ENCODE measurements around the gene SIRT4. TPM values are rescaled to one million over a fixed set of nuclear protein-coding genes. Genes with fewer than 3 reads are reported as not detected.

The SIRT4 gene
- total RNA-seq, 3 donors from 2014 or later: 0.98 to 3.1 (median 1.6) TPM

GRCh38 chr12:120292661-120293531, 9.2 kb upstream of the SIRT4 start, which contains the start of gene RNU4-1:
RNU4-1 (minus strand) TSS chr12:120293237.
- H3K27me3 ChIP-seq: no peaks in the 10 kb centered on the region
- intact Hi-C loops (cut with DNase I; ENCODE audit: low total_unique reads): no loop called here
- peak; percentile 65 to 76 for DNase-seq (ENCODE audit: low spot score in 2 of 2)
- no peaks in the 10 kb centered on the region for H3K9me3 ChIP-seq
- peak within 1 kb of the TSS; percentile 98 to 99 for H3K27ac ChIP-seq
- peak within 1 kb of the TSS; percentile 43 to 71 (median 66) for H3K4me3 ChIP-seq
- TF ChIP-seq POLR2A (IDR thresholded peaks at IDR 0.05): peak; percentile 58
- peak; percentile 81 to 99 (median 83) for TF ChIP-seq POLR2AphosphoS5 (IDR thresholded peaks at IDR 0.05)
- TF ChIP-seq CTCF (IDR thresholded peaks at IDR 0.05): no peak
- no peaks in the 10 kb centered on the region for H3K36me3 ChIP-seq
- no peaks in the 10 kb centered on the region for H3K4me1 ChIP-seq

GRCh38 chr12:120314220-120314619, 12.1 kb downstream of the SIRT4 start:
- no peak for DNase-seq (ENCODE audit: low spot score in 2 of 2)
- intact Hi-C loops (cut with DNase I; ENCODE audit: low total_unique reads): no loop called here

GRCh38 chr12:120316798-120317223, 14.7 kb downstream of the SIRT4 start:
- Histone ChIP-seq H3K36me3 (no peaks in the 10 kb centered on the region), H3K27ac (peak overlapping the region; percentile 92 to 95), H3K4me1 (no peaks in the 10 kb centered on the region), H3K9me3 (no peaks in the 10 kb centered on the region), H3K27me3 (no peaks in the 10 kb centered on the region), H3K4me3 (peak overlapping the region; percentile 54 to 74 (median 64))
- intact Hi-C loops (cut with DNase I; ENCODE audit: low total_unique reads): no loop called here
- TF ChIP-seq POLR2AphosphoS5 (IDR thresholded peaks at IDR 0.05) (no peak), POLR2A (IDR thresholded peaks at IDR 0.05) (no peak), CTCF (IDR thresholded peaks at IDR 0.05) (no peak)
- no peak for DNase-seq (ENCODE audit: low spot score in 2 of 2)

More at GRCh38 chr12:120314220-120314619, 12.1 kb downstream of the SIRT4 start:
- H3K27ac ChIP-seq: no peak overlapping the region
- TF ChIP-seq POLR2AphosphoS5 (IDR thresholded peaks at IDR 0.05) (no peak), CTCF (IDR thresholded peaks at IDR 0.05) (no peak), POLR2A (IDR thresholded peaks at IDR 0.05) (no peak)
- no peaks in the 10 kb centered on the region for H3K36me3 ChIP-seq
- no peaks in the 10 kb centered on the region for H3K27me3 ChIP-seq
- no peaks in the 10 kb centered on the region for H3K9me3 ChIP-seq
- H3K4me3 ChIP-seq: no peak overlapping the region
- no peaks in the 10 kb centered on the region for H3K4me1 ChIP-seq

GRCh38 chr12:120317224-120318105, 15.3 kb downstream of the SIRT4 start:
- peak overlapping the region; percentile 54 to 74 (median 64) for H3K4me3 ChIP-seq
- H3K9me3 ChIP-seq: no peaks in the 10 kb centered on the region
- H3K36me3 ChIP-seq: no peaks in the 10 kb centered on the region
- peak; percentile 99 to 100 for DNase-seq (ENCODE audit: low spot score in 2 of 2)
- H3K27me3 ChIP-seq: no peaks in the 10 kb centered on the region
- intact Hi-C loops (cut with DNase I; ENCODE audit: low total_unique reads): no loop called here
- H3K4me1 ChIP-seq: no peaks in the 10 kb centered on the region
- peak overlapping the region; percentile 92 to 95 for H3K27ac ChIP-seq
- peak; percentile 75 to 94 (median 91) for TF ChIP-seq POLR2AphosphoS5 (IDR thresholded peaks at IDR 0.05)
- TF ChIP-seq POLR2A (IDR thresholded peaks at IDR 0.05): peak; percentile 87
- TF ChIP-seq CTCF (IDR thresholded peaks at IDR 0.05): peak; percentile 67 to 86 (median 86)
